Osteoblast (primary cell): ENCODE results near the gene COL4A6. TPM values are rescaled to one million over a fixed set of nuclear protein-coding genes. Genes with fewer than 3 reads are reported as not detected.

Experiments
- DNase-seq: peaks from one replicate; pipeline ENCODE4 v3.0.0; 2011; ENCODE audit warnings: low spot score, mixed read lengths; ENCODE audit not compliant: insufficient read length; ENCODE audit errors: missing footprints
- H2AFZ ChIP-seq: 2 replicates; pipeline ENCODE4 v1.6.0; 2011; ENCODE audit warnings: mild to moderate bottlenecking, low read length
- H3K27ac ChIP-seq: 2 replicates; pipeline ENCODE4 v1.5.1; 2011; ENCODE audit warnings: mild to moderate bottlenecking, low read depth, low read length, moderate library complexity
- H3K27me3 ChIP-seq: 2 replicates; pipeline ENCODE4 v1.6.0; 2012; ENCODE audit warnings: mild to moderate bottlenecking, control low read depth, inconsistent platforms, low read length, moderate library complexity; ENCODE audit not compliant: insufficient read depth
- H3K36me3 ChIP-seq: 2 replicates; pipeline ENCODE4 v1.5.1; 2011; ENCODE audit warnings: mild to moderate bottlenecking, low read length, control low read depth, moderate library complexity; ENCODE audit not compliant: insufficient read depth
- H3K4me1 ChIP-seq: 2 replicates; pipeline ENCODE4 v1.5.1; 2011; ENCODE audit warnings: mild to moderate bottlenecking, low read length, control low read depth, moderate library complexity; ENCODE audit not compliant: insufficient read depth
- H3K4me2 ChIP-seq: 2 replicates; pipeline ENCODE4 v1.6.0; 2011; ENCODE audit warnings: mild to moderate bottlenecking, low read length; ENCODE audit not compliant: insufficient read depth
- H3K4me3 ChIP-seq: fragments of 200-600 bp; sonication (generic); 3 replicates; pipeline ENCODE4 v1.5.1; 2012; ENCODE audit warnings: mild to moderate bottlenecking, low read length, inconsistent platforms; ENCODE audit not compliant: insufficient read depth
- H3K79me2 ChIP-seq: 2 replicates; pipeline ENCODE4 v1.6.0; 2012; ENCODE audit warnings: mild to moderate bottlenecking, low read length, control low read depth, inconsistent platforms; ENCODE audit not compliant: insufficient read depth
- H3K9me3 ChIP-seq: 2 replicates; pipeline ENCODE4 v1.5.1; 2011; ENCODE audit warnings: low read depth, low read length, control low read depth
- H4K20me1 ChIP-seq: 2 replicates; pipeline ENCODE4 v1.6.0; 2012; ENCODE audit warnings: mild to moderate bottlenecking, low read length, control low read depth; ENCODE audit not compliant: insufficient read depth
- CTCF ChIP-seq: IDR thresholded peaks from 2 replicates; pipeline ENCODE4 v1.5.1; 2011; ENCODE audit warnings: mild to moderate bottlenecking, low read depth, low read length, moderate library complexity; ENCODE audit errors: extremely low read depth
- total RNA-seq: library from RNA; depleted of rRNA; stranded (reverse); fragments of >200 nt; gene quantifications from 2 replicates; pipeline ENCODE4 v1.2.3, GENCODE V29; 2012

The COL4A6 gene
- total RNA-seq, 1 donor = not detected

GRCh38 chrX:108439426-108439942, 1.3 kb upstream of the COL4A6 start, which contains the start of gene COL4A5:
Gene COL4A5, plus strand, starts transcription at chrX:108439838. Its CDS starts 288 bp downstream, at chrX:108440126.
- H3K4me3 ChIP-seq = peak within 1 kb of the TSS; percentile 42
- no peaks in the 10 kb centered on the region for H4K20me1 ChIP-seq
- TF ChIP-seq CTCF = no peak
- peak within 1 kb of the TSS; percentile 49 for H3K4me2 ChIP-seq
- no peaks in the 10 kb centered on the region for H3K4me1 ChIP-seq
- DNase-seq = no peak
- no peak within 1 kb of the TSS for H2AFZ ChIP-seq
- H3K27me3 ChIP-seq = peaks cover 30% of the 10 kb centered on the region
- no peaks in the 10 kb centered on the region for H3K9me3 ChIP-seq
- no peaks in the 10 kb centered on the region for H3K36me3 ChIP-seq
- no peaks in the 10 kb centered on the region for H3K79me2 ChIP-seq
- no peak within 1 kb of the TSS for H3K27ac ChIP-seq

GRCh38 chrX:108437349-108438109, 693 bp downstream of the COL4A6 start:
- no peak for DNase-seq
- Histone ChIP-seq H3K4me2 (no peak overlapping the region), H4K20me1 (no peaks in the 10 kb centered on the region), H3K4me3 (no peak overlapping the region), H2AFZ (no peak overlapping the region), H3K36me3 (no peaks in the 10 kb centered on the region), H3K9me3 (no peaks in the 10 kb centered on the region), H3K27ac (no peak overlapping the region), H3K27me3 (peaks cover 33% of the 10 kb centered on the region), H3K4me1 (no peaks in the 10 kb centered on the region), H3K79me2 (no peaks in the 10 kb centered on the region)
- no peak for TF ChIP-seq CTCF

- no peaks in the 10 kb centered on the region for H3K36me3 ChIP-seq
- no peak for DNase-seq
- H3K4me1 ChIP-seq = no peaks in the 10 kb centered on the region
- no peak overlapping the region for H3K4me2 ChIP-seq
- peaks cover 29% of the 10 kb centered on the region for H3K27me3 ChIP-seq
- H3K4me3 ChIP-seq = no peak overlapping the region
- no peaks in the 10 kb centered on the region for H4K20me1 ChIP-seq
- no peaks in the 10 kb centered on the region for H3K9me3 ChIP-seq
- no peak overlapping the region for H2AFZ ChIP-seq
- TF ChIP-seq CTCF = no peak
- H3K27ac ChIP-seq = no peak overlapping the region
- H3K79me2 ChIP-seq = no peaks in the 10 kb centered on the region
Measured at GRCh38 chrX:108435261-108435660, 3.0 kb downstream of the COL4A6 start.

- Histone ChIP-seq H3K4me2 (no peak overlapping the region), H3K27me3 (peaks cover 9% of the 10 kb centered on the region), H3K4me3 (no peak overlapping the region), H2AFZ (no peak overlapping the region), H4K20me1 (no peaks in the 10 kb centered on the region), H3K4me1 (no peaks in the 10 kb centered on the region), H3K27ac (no peak overlapping the region), H3K36me3 (no peaks in the 10 kb centered on the region), H3K79me2 (no peaks in the 10 kb centered on the region), H3K9me3 (no peaks in the 10 kb centered on the region)
- no peak for DNase-seq
- TF ChIP-seq CTCF = no peak
Measured at GRCh38 chrX:108426262-108426661, 12.0 kb downstream of the COL4A6 start.
